ENCODE data around the gene RGS7. TPM values are rescaled to one million over a fixed set of nuclear protein-coding genes. Genes with fewer than 3 reads are reported as not detected.

The RGS7 gene
- polyA plus RNA-seq, 1 donor (not counting 4 experiments of a cell fraction or from before 2014, with no cell fraction given): not detected

- H3K9ac ChIP-seq (ENCODE audit: control insufficient read depth, extremely low read depth, insufficient read depth, low read length): no peak overlapping the region
- H2AFZ ChIP-seq (ENCODE audit: control insufficient read depth, low read length): no peak overlapping the region
- H3K36me3 ChIP-seq (ENCODE audit: control insufficient read depth in 2 of 2, extremely low read depth in 1 of 2, insufficient read depth in 2 of 2, low read length in 2 of 2): no peaks in the 10 kb centered on the region
- no peaks in the 10 kb centered on the region for H3K27me3 ChIP-seq (ENCODE audit: control insufficient read depth, extremely low read depth, insufficient read depth, low read length)
- no peak overlapping the region for H3K4me2 ChIP-seq (ENCODE audit: control insufficient read depth, extremely low read depth, insufficient read depth, low read depth, low read length)
- FAIRE-seq (no peak), DNase-seq (ENCODE audit: low read depth, low spot score) (no peak)
- H3K79me2 ChIP-seq (ENCODE audit: control insufficient read depth, insufficient read depth, low read length): no peaks in the 10 kb centered on the region
- H3K4me1 ChIP-seq (ENCODE audit: control insufficient read depth, extremely low read depth, insufficient read depth, low read length): no peaks in the 10 kb centered on the region
- no peak overlapping the region for H3K27ac ChIP-seq (ENCODE audit: control insufficient read depth, insufficient read depth, low read length)
- TF ChIP-seq CTCF (optimal IDR thresholded peaks at IDR 0.05 in 1 of 3, IDR thresholded peaks at IDR 0.05 in 1 of 3, conservative IDR thresholded peaks at IDR 0.05 in 1 of 3; ENCODE audit: extremely low read depth in 1 of 3, insufficient read depth in 2 of 3, low read length in 3 of 3): no peak
- TF ChIP-seq EZH2 (IDR thresholded peaks at IDR 0.05; ENCODE audit: low read length): no peak
- dilution Hi-C loops (cut with MboI; ENCODE audit: extremely low pct_ligation_motif_present, low sequenced_read_pairs): no loop called here
- no peaks in the 10 kb centered on the region for H4K20me1 ChIP-seq (ENCODE audit: control insufficient read depth, extremely low read depth, insufficient read depth, low read length)
- no peaks in the 10 kb centered on the region for H3K9me3 ChIP-seq (ENCODE audit: control insufficient read depth, low read depth, low read length)
- H3K4me3 ChIP-seq (ENCODE audit: control insufficient read depth in 2 of 3, extremely low read depth in 1 of 3, insufficient read depth in 2 of 3, low read depth in 1 of 3, low read length in 3 of 3): no peak overlapping the region
- H3K9me1 ChIP-seq (ENCODE audit: control insufficient read depth, extremely low read depth, insufficient read depth, low read length): no peaks in the 10 kb centered on the region
These were observed 556.7 kb downstream of the RGS7 start for GRCh38 chr1:240800291-240800690.

DNA sequence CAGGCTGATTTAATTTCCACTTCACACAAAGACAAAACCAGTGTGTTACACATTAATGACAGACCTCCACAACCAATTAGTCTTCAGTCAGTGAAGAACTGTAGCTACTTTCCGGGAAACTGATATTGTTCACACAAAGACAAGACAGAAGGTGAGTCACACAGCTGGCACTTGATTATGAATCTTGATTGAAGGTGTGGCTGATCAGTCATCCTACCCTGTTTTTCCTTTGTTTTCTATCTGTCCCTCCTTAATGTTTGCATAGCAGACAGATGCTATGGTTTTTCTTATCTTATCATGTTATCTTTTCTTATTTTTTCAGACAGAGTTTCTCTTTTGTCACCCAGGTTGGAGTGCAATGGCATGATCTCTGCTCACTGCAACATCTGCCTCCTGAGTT, 560.0 kb downstream of the RGS7 start:
- H3K36me3 ChIP-seq (ENCODE audit: control insufficient read depth in 2 of 2, extremely low read depth in 1 of 2, insufficient read depth in 2 of 2, low read length in 2 of 2): no peaks in the 10 kb centered on the region
- no peak overlapping the region for H2AFZ ChIP-seq (ENCODE audit: control insufficient read depth, low read length)
- dilution Hi-C loops (cut with MboI; ENCODE audit: extremely low pct_ligation_motif_present, low sequenced_read_pairs): no loop called here
- H3K27ac ChIP-seq (ENCODE audit: control insufficient read depth, insufficient read depth, low read length): no peak overlapping the region
- no peaks in the 10 kb centered on the region for H4K20me1 ChIP-seq (ENCODE audit: control insufficient read depth, extremely low read depth, insufficient read depth, low read length)
- no peak overlapping the region for H3K9ac ChIP-seq (ENCODE audit: control insufficient read depth, extremely low read depth, insufficient read depth, low read length)
- no peak overlapping the region for H3K4me2 ChIP-seq (ENCODE audit: control insufficient read depth, extremely low read depth, insufficient read depth, low read depth, low read length)
- no peaks in the 10 kb centered on the region for H3K27me3 ChIP-seq (ENCODE audit: control insufficient read depth, extremely low read depth, insufficient read depth, low read length)
- no peaks in the 10 kb centered on the region for H3K9me3 ChIP-seq (ENCODE audit: control insufficient read depth, low read depth, low read length)
- TF ChIP-seq CTCF (optimal IDR thresholded peaks at IDR 0.05 in 1 of 3, IDR thresholded peaks at IDR 0.05 in 1 of 3, conservative IDR thresholded peaks at IDR 0.05 in 1 of 3; ENCODE audit: extremely low read depth in 1 of 3, insufficient read depth in 2 of 3, low read length in 3 of 3): no peak
- TF ChIP-seq EZH2 (IDR thresholded peaks at IDR 0.05; ENCODE audit: low read length): no peak
- no peaks in the 10 kb centered on the region for H3K79me2 ChIP-seq (ENCODE audit: control insufficient read depth, insufficient read depth, low read length)
- H3K4me3 ChIP-seq (ENCODE audit: control insufficient read depth in 2 of 3, extremely low read depth in 1 of 3, insufficient read depth in 2 of 3, low read depth in 1 of 3, low read length in 3 of 3): no peak overlapping the region
- DNase-seq (ENCODE audit: low read depth, low spot score) (no peak), FAIRE-seq (no peak)
- H3K9me1 ChIP-seq (ENCODE audit: control insufficient read depth, extremely low read depth, insufficient read depth, low read length): no peaks in the 10 kb centered on the region
- no peaks in the 10 kb centered on the region for H3K4me1 ChIP-seq (ENCODE audit: control insufficient read depth, extremely low read depth, insufficient read depth, low read length)

Measured in keratinocyte (primary cell).